Nephron progenitor cell (in vitro differentiated cells): ENCODE measurements around the gene TARBP2.
"Not testable (repeated sequence)": the region's sequence is repeated elsewhere in the genome, so short reads cannot be mapped to it uniquely, and the experiment has no call there.

Experiments
- DNase-seq: peaks from one replicate; pipeline ENCODE4 v3.0.0; 2021
- H3K27ac Mint-ChIP-seq: 2 replicates; pipeline ENCODE4 v1.8.0; 2021; ENCODE audit warnings: mild to moderate bottlenecking, moderate library complexity, mixed read lengths
- H3K27me3 Mint-ChIP-seq: 2 replicates; pipeline ENCODE4 v1.8.0; 2021; ENCODE audit warnings: mild to moderate bottlenecking, low read depth, mixed read lengths; ENCODE audit not compliant: poor library complexity
- H3K36me3 Mint-ChIP-seq: 2 replicates; pipeline ENCODE4 v1.8.0; 2021; ENCODE audit warnings: low read depth, mixed read lengths
- H3K4me1 Mint-ChIP-seq: 2 replicates; pipeline ENCODE4 v1.8.0; 2021; ENCODE audit warnings: mixed read lengths
- H3K4me3 Mint-ChIP-seq: 2 replicates; pipeline ENCODE4 v1.8.0; 2021; ENCODE audit warnings: mild to moderate bottlenecking, moderate library complexity, mixed read lengths
- H3K9me3 Mint-ChIP-seq: 2 replicates; pipeline ENCODE4 v1.8.0; 2021; ENCODE audit warnings: mild to moderate bottlenecking, moderate library complexity, mixed read lengths
- CTCF ChIP-seq: fragments of 200-600 bp; sonication (generic); IDR thresholded peaks from 2 replicates; pipeline ENCODE4 v1.5.0; 2021; ENCODE audit warnings: antibody characterized with exemption

The TARBP2 gene

GRCh38 chr12:53543539-53543938, 42.5 kb downstream of the TARBP2 start:
- H3K4me3 Mint-ChIP-seq = no peak overlapping the region

DNA sequence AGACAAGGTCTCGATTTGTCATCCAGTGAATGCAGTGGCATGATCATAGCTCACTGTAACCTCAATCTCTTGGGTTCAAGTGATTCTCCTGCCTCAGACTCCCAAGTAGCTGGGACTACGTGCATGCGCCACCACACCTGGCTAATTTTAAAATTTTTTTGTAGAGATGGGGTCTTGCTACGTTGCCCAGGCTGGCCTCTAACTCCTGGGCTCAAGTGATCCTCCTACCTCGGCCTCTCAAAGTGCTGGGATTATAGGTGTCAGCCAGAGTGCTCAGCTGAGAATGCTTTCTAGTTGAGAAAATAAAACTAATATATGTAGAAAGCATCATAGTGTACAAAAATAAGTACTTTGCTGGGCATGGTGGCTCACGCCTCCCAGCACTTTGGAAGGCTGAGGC, 47.3 kb downstream of the TARBP2 start:
- not testable (repeated sequence) for H3K27ac Mint-ChIP-seq, H3K27me3 Mint-ChIP-seq, DNase-seq, H3K9me3 Mint-ChIP-seq, H3K4me3 Mint-ChIP-seq
- H3K36me3 Mint-ChIP-seq = peaks cover 31% of the 10 kb centered on the region
- H3K4me1 Mint-ChIP-seq = peaks cover 42% of the 10 kb centered on the region

More at GRCh38 chr12:53543539-53543938, 42.5 kb downstream of the TARBP2 start:
- Mint-ChIP-seq H3K27ac (peak overlapping the region; percentile 87), H3K36me3 (peaks cover 40% of the 10 kb centered on the region), H3K27me3 (peaks cover 2% of the 10 kb centered on the region), H3K9me3 (no peaks in the 10 kb centered on the region), H3K4me1 (peaks cover 16% of the 10 kb centered on the region)
- peak; percentile 69 for TF ChIP-seq CTCF
- DNase-seq = peak; percentile 38

- H3K9me3 Mint-ChIP-seq, H3K27ac Mint-ChIP-seq, DNase-seq, H3K4me3 Mint-ChIP-seq, H3K27me3 Mint-ChIP-seq: not testable (repeated sequence)
- Mint-ChIP-seq H3K36me3 (peaks cover 29% of the 10 kb centered on the region), H3K4me1 (peaks cover 38% of the 10 kb centered on the region)
Observed at GRCh38 chr12:53550131-53550530, 49.0 kb downstream of the TARBP2 start.

DNA sequence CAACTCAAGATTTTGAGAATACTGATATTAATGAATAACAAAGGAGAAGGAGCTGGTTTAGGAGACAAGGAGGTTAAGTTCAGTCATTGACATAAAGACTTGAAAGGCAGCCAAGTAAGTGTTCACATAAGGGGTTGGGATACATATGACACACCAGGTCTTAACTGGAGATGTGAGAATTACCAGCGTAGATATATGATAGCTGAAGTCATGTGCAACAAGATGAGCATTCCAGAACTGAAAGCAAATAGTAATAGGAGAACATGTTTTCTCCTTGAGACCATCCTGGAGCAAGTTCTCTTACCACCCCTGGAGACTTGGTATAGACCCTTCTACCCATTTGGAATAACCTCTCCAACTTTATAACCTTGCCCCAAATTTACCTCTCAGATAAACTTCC, 49.5 kb downstream of the TARBP2 start:
- no peak overlapping the region for H3K4me3 Mint-ChIP-seq
- H3K27me3 Mint-ChIP-seq = peaks cover 5% of the 10 kb centered on the region
- H3K36me3 Mint-ChIP-seq = peaks cover 29% of the 10 kb centered on the region
- peaks cover 38% of the 10 kb centered on the region for H3K4me1 Mint-ChIP-seq
- no peak for TF ChIP-seq CTCF
- no peak overlapping the region for H3K27ac Mint-ChIP-seq
- DNase-seq = no peak
- no peaks in the 10 kb centered on the region for H3K9me3 Mint-ChIP-seq

DNA sequence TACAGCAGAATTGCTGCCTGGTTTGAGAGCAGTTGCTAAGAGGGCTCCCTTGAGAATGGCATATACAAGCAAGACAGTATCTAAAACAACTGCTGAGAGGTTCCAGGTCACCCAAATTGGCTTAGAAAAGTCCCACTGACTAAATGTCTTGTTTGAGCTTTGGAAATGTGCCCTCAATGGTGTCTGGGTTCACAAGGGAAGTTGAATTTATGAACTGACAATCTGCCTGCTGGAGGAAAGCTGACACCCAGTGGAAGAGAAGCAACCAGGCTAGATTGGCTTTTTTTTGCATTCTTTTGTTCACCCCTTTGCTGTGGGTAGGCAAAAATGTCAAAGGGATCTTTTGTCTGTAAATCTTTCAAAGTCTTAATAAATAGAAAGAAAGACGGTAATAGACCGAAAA, 50.8 kb downstream of the TARBP2 start:
- Mint-ChIP-seq H3K9me3 (no peaks in the 10 kb centered on the region), H3K27ac (peak overlapping the region; percentile 74), H3K4me3 (no peak overlapping the region), H3K36me3 (peaks cover 29% of the 10 kb centered on the region), H3K4me1 (peaks cover 38% of the 10 kb centered on the region), H3K27me3 (peaks cover 5% of the 10 kb centered on the region)
- peak; percentile 5 for DNase-seq
- TF ChIP-seq CTCF = no peak

GRCh38 chr12:53552361-53553327, 51.6 kb downstream of the TARBP2 start:
- DNase-seq = peak; percentile 7
- Mint-ChIP-seq H3K9me3 (no peaks in the 10 kb centered on the region), H3K27me3 (peaks cover 4% of the 10 kb centered on the region), H3K36me3 (peaks cover 29% of the 10 kb centered on the region), H3K27ac (peak overlapping the region; percentile 74), H3K4me1 (peaks cover 40% of the 10 kb centered on the region), H3K4me3 (no peak overlapping the region)
- TF ChIP-seq CTCF = no peak
